Glomerular endothelial cell (primary cell): ENCODE results near the gene RANBP2. TPM values are rescaled to one million over a fixed set of nuclear protein-coding genes. Genes with fewer than 3 reads are reported as not detected.
"Not testable (repeated sequence)": the region's sequence is repeated elsewhere in the genome, so short reads cannot be mapped to it uniquely, and the experiment has no call there.

Experiments used
- DNase-seq: peaks from one replicate; pipeline ENCODE4 v3.0.0-alpha.2; 2011; ENCODE audit warnings: low read depth, low spot score; ENCODE audit errors: extremely low read depth
- total RNA-seq: library from RNA; depleted of rRNA; stranded (reverse); fragments of >200 nt; gene quantifications from 2 replicates; pipeline ENCODE4 v1.2.3, GENCODE V29; 2015

The RANBP2 gene
- total RNA-seq = 52.9 and 63.4 TPM in 2 replicates

GRCh38 chr2:108719149-108720044 lies at the start of gene RANBP2:
Gene RANBP2, plus strand, starts transcription at chr2:108719482. Its CDS starts 125 bp downstream, at chr2:108719607.
- peak; percentile 84 for DNase-seq

- not testable (repeated sequence) for DNase-seq
Observed at GRCh38 chr2:108670282-108670681, 49.0 kb upstream of the RANBP2 start.

DNA sequence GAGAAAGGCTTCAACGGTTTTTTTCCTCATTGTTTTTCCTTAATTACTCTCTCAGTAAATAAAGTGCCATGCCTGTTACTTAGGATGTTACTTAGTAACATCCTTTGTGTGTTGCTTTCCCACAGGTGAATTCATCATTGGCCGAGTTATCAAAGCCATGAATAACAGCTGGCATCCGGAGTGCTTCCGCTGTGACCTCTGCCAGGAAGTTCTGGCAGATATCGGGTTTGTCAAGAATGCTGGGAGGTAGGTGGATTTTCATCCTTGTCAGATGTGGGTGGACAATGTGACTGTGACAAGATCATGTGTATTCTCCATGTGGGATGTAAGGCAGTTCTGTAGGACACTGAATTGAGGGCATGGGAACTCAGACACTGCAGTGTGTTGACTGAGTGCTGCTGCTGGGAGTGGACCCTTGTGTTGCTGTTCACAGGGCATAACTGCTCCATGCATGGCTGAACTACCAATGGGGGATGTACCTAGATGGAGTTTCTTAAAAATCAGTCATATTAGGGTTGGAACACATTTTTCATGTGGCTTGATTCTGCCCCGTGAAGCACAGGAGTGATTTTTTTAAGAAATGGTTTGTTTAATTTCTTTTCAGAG lies 47.0 kb upstream of the RANBP2 start:
- not testable (repeated sequence) for DNase-seq

DNA sequence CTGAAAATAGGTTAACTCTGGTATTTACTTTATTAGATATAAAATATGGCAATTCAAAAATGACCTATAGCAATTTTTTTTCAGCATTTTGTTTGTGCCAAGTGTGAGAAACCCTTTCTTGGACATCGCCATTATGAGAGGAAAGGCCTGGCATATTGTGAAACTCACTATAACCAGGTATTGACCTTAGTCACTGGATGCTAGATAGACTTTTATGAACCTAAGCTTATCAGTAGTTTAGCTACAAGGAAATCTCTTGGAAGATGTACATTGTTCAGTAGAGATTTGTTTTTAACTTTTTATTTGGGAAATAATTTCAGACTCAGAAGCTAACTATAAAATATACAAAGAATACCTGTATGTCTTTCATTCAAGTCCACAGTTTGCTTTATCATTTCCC lies 42.8 kb upstream of the RANBP2 start:
- not testable (repeated sequence) for DNase-seq

- not testable (repeated sequence) for DNase-seq
Observed at GRCh38 chr2:108677239-108677744, 42.0 kb upstream of the RANBP2 start.

DNA sequence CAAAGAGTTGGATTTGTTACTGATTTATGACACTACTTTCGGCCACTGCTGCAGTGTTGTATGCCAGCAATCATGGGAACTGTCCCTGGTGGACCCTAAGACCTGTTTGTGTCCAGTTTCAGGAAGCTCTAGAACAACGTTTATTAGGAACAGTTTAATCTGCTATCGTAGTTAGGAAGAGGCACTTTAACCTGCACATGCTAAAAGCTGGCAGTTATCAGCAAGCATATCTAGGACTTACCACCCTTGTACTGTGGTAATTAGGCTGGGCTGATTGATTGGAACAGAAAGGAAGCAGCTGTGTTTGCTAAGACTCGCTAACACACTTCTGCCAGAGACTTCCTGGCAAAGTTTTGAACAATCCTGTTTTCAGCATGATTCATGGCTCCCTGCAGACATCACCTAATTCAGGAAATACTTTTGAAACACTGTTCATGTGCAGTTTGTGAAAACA lies 41.1 kb upstream of the RANBP2 start:
- DNase-seq = peak; percentile 81

DNA sequence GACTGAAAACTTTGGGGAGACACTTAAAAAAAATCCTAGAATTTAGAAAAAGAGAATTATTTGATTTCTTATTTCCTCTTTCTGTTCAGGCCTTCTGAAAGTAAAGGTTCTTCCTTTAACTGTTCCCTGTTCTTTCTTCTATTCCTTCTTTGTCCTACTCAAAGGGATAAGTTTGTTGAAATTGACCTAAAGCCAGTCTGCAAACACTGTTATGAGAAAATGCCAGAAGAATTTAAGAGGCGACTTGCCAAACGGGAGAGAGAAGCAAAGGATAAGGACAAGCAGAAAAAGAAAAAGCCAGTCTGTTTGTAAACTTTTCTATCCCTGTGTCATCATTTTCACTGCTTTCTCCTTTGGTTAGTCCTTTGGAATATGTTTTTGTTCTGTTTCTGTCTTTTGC lies 38.5 kb upstream of the RANBP2 start:
- DNase-seq = not testable (repeated sequence)

DNA sequence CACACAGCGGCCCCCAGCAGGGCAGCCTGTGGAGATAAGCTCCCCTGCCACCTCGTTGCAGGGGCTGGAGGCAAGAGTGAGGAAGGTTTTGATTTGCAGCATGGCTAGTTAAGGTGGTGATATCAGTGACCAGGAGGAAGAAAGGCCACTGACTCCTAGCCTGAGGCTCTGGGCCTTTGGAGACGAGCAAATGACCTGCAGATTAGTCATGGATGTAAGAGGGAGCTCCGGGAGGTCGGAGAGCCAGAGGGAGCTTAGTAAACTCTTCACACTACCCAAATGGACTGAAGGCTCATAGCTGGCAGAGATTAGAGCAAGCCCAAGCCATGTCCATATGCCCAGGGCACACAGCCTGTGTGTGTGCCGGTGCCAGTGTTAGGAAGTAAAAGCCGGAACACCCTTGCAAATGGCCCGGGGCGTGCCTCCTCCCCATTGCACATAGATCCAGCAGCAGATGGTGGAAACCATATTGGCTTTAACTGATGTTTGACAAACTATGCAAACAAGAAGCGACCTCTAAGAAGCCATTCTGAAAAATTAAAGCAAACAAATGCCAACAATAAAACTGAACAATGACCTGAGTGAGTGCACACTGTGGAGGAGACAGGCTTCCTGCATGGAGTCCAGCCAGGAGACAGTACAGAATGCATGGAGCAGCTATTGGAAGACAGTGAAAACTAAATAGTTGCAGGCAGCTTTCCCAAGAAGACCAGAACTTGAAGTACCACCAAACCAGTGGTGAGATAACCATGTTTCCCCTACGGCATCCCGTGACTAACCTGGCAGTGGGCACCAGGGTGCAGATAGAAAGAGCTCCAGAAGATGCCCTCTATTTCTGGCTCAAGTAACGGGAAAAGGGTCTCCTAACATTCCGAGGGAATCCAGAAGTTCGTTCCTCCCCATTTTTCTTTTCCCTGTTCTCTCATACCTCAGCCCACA lies 30.2 kb upstream of the RANBP2 start:
- DNase-seq = not testable (repeated sequence)

DNA sequence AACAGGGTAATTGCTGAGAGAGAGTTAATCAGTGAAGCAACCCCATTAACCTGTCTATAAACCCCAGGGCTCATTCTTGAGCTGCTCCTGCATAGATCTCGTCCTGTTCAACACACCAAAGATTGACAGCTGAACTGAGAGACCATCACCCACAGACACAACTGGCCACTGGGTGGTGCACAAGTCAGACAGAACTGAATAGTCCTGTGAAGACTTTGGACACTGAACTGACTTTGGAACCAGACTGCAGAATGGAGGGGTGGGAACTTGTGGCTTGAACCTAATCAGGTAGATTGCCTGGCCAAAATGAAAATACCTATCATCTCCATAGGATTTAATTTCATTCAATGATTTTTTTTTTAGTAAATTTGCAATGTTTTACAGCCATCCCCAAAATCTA lies 29.3 kb upstream of the RANBP2 start:
- DNase-seq = not testable (repeated sequence)

DNA sequence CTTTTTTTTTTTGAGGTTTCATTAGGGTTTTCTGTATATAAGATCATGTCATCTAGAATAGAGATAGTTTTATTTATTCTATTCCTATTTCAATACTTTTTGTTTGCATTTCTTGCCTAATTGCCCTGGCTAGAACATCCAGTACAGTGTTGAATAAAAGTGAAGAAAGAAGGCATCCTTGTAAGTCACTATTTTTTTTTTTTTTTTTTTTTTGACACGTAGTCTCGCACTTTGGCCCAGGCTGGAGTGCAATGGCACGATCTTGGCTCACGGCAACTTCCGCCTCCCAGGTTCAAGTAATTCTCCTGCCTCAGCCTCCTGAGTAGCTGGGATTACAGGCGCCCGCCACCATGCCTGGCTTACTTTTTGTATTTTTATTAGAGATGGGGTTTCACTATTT lies 27.8 kb upstream of the RANBP2 start:
- DNase-seq = no peak

- no peak for DNase-seq
Observed at GRCh38 chr2:108701208-108701607, 18.1 kb upstream of the RANBP2 start.

DNA sequence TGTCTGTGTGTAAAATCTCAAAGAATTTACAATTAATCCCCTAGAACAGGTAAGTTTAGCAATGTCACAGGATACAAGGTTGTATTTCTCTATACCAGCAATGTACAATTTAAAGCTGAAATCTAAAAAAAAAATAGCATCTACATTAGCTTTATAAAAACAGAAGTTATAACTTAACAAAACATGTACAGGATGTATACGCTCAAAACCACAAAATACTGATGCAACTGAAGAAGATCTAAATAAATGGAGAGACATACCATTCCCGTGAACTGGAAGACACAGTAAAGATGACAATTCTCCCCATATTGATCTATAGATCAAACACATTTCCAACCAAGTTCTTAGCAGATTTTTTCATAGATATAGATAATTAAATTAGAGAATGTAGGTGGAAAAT lies 17.5 kb upstream of the RANBP2 start:
- no peak for DNase-seq

DNA sequence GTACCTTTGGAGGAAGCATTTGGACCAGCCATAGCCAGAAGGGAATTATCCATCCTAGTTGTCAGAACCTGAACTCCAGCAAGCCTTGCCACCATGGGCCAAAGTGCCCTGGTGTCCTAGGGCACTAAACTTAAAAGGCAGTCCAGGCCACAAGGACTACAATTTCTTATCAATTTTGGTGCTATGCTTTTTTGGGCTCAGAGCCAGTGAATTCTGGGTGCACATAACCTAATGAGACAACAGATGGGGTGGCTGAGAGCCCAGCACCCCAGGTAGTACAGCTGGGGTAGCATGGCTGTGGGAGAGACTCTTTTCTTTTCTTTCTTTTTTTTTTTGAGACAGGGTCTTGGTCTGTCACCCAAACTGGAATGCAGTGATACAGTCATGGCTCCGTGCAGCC lies 14.4 kb upstream of the RANBP2 start:
- no peak for DNase-seq

DNA sequence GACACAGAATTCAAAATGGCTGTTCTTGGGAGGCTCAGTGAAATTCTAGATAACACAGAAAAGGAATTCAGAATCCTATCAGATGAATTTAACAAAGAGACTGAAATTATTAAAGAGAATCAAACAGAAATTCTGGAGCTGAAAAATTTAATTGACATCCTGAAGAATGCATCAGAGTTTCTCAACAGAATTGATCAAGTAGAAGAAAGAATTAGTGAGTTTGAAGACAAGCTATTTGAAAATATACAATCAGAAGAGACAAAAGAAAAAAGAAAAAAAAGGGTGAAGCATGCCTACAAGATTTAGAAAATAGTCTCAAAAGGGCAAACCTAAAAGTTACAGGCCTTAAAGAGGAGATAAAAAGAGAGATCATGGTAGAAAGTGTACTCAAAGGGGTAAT lies 12.0 kb upstream of the RANBP2 start:
- no peak for DNase-seq

GRCh38 chr2:108716971-108717370 lies 2.3 kb upstream of the RANBP2 start:
- DNase-seq = not testable (repeated sequence)

GRCh38 chr2:108726048-108726447 lies 6.8 kb downstream of the RANBP2 start:
- not testable (repeated sequence) for DNase-seq

GRCh38 chr2:108734656-108735055 lies 15.4 kb downstream of the RANBP2 start:
- DNase-seq = not testable (repeated sequence)

DNA sequence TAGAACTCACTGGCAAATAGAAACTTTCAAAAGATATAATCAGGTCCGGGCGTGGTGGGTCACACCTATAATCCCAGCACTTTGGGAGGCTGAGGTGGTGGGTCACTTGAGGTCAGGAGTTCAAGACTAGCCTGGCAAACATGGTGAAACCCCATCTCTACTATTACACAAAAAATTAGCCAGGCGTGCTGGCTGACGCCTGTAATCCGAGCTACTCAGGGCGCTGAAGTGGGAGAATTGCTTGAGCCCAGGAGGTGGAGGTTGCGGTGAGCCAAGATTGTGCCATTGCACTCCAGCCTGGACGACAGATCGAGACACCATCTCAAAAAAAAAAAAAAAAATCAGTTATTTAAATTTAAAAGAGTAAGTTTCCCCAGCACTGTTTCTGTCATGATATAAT lies 38.7 kb downstream of the RANBP2 start:
- not testable (repeated sequence) for DNase-seq

- DNase-seq = not testable (repeated sequence)
Observed at GRCh38 chr2:108762618-108763017, 43.3 kb downstream of the RANBP2 start.

DNA sequence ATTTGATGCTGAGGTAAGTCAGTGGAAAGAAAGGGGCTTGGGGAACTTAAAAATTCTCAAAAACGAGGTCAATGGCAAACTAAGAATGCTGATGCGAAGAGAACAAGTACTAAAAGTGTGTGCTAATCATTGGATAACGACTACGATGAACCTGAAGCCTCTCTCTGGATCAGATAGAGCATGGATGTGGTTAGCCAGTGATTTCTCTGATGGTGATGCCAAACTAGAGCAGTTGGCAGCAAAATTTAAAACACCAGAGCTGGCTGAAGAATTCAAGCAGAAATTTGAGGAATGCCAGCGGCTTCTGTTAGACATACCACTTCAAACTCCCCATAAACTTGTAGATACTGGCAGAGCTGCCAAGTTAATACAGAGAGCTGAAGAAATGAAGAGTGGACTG lies 47.4 kb downstream of the RANBP2 start:
- DNase-seq = not testable (repeated sequence)

DNA sequence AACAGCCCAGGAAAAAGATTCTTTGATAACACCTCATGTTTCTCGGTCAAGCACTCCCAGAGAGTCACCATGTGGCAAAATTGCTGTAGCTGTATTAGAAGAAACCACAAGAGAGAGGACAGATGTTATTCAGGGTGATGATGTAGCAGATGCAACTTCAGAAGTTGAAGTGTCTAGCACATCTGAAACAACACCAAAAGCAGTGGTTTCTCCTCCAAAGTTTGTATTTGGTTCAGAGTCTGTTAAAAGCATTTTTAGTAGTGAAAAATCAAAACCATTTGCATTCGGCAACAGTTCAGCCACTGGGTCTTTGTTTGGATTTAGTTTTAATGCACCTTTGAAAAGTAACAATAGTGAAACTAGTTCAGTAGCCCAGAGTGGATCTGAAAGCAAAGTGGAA lies 48.6 kb downstream of the RANBP2 start:
- DNase-seq = not testable (repeated sequence)
